Islet precursor cell (in vitro differentiated cells): ENCODE data around the gene NPR3.

Source experiments
- DNase-seq: peaks from one replicate; pipeline ENCODE4 v3.0.0-alpha.2; 2018

Gene NPR3

GRCh38 chr5:32814620-32815019 is 103.5 kb downstream of the NPR3 start:
- DNase-seq = no peak

- DNase-seq = no peak
Observed at GRCh38 chr5:32827981-32828380, 116.9 kb downstream of the NPR3 start.

- DNase-seq = no peak
Observed at GRCh38 chr5:32828492-32828891, 117.4 kb downstream of the NPR3 start.

- no peak for DNase-seq
Observed at GRCh38 chr5:32831624-32832023, 120.5 kb downstream of the NPR3 start.

GRCh38 chr5:32833127-32833526 is 122.0 kb downstream of the NPR3 start:
- DNase-seq = no peak

GRCh38 chr5:32833663-32834062 is 122.5 kb downstream of the NPR3 start:
- DNase-seq = no peak

GRCh38 chr5:32834251-32834650 is 123.1 kb downstream of the NPR3 start:
- DNase-seq = no peak

GRCh38 chr5:32836176-32836575 is 125.1 kb downstream of the NPR3 start:
- DNase-seq = no peak

- no peak for DNase-seq
Observed at GRCh38 chr5:32837211-32837610, 126.1 kb downstream of the NPR3 start.

- no peak for DNase-seq
Observed at GRCh38 chr5:32839106-32839505, 128.0 kb downstream of the NPR3 start.

GRCh38 chr5:32840606-32841005 is 129.5 kb downstream of the NPR3 start:
- no peak for DNase-seq
